HG02852 (cell line): ENCODE measurements around the gene APOC4.
"Not testable (repeated sequence)": the region's sequence is repeated elsewhere in the genome, so short reads cannot be mapped to it uniquely, and the experiment has no call there.

Experiments
- ATAC-seq: cut with Tn5 transposase; IDR thresholded peaks from one replicate; pipeline ENCODE4 v1.9.1; 2021; ENCODE audit warnings: mild to moderate bottlenecking, moderate library complexity; ENCODE audit not compliant: unreplicated experiment

APOC4 gene

DNA sequence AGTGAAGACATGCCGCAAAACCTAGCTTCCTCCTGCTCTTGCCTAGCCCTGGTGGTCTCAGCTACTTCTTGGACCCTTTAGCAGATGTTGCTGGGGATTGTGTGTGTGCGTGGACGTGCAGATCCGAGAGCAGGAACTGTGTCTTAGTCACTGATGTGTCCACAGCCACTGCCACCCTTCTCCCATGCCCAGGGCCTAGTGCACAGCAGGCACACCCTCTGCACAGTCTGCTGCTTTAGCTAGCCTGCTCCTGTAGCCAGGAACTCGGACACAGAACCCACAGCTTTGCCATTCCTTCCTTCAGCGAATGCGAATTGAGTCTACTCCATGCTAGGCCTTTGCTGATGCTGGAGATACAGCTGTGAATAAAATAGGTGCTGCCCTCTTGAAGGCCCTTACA is 15.5 kb downstream of the APOC4 start:
- ATAC-seq: no peak

DNA sequence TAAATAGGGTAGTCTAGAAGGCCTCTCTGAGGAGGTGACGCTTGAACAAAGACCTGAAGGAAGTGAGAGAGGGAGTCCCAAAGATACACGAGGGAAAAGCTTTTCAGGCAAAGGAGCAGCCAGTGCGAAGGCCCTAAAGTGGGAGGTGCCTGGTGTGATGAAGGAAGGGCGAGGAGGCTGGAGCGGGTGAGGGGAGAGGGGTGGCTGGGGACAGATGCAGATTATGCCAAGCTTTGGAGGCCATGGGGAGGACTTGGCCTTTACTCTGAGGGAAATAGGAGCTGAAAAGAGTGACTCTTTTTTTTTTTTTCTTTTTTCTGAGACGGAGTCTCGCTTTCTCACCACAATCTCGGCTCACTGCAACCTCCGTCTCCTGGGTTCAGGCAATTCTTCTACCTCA is 16.1 kb downstream of the APOC4 start:
- no peak for ATAC-seq

DNA sequence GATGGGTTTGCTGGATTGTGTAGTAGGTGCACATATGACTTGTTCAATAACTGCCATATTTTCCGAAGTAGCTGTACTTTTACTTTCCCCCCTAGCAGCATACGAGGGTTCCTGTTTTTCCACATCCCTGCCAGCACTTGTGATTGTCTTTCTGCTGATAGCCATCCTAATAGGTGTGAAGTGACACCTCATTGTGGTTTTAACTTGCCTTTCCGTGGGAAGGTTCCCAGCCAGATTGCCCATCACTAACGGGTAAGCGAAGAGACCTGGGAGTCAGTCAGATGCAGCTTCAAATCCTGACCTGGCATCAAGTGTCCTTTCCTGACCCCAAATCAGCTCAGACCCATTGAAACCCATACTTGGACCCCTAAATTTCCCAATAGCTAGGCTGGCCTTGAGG is 17.7 kb downstream of the APOC4 start:
- no peak for ATAC-seq

DNA sequence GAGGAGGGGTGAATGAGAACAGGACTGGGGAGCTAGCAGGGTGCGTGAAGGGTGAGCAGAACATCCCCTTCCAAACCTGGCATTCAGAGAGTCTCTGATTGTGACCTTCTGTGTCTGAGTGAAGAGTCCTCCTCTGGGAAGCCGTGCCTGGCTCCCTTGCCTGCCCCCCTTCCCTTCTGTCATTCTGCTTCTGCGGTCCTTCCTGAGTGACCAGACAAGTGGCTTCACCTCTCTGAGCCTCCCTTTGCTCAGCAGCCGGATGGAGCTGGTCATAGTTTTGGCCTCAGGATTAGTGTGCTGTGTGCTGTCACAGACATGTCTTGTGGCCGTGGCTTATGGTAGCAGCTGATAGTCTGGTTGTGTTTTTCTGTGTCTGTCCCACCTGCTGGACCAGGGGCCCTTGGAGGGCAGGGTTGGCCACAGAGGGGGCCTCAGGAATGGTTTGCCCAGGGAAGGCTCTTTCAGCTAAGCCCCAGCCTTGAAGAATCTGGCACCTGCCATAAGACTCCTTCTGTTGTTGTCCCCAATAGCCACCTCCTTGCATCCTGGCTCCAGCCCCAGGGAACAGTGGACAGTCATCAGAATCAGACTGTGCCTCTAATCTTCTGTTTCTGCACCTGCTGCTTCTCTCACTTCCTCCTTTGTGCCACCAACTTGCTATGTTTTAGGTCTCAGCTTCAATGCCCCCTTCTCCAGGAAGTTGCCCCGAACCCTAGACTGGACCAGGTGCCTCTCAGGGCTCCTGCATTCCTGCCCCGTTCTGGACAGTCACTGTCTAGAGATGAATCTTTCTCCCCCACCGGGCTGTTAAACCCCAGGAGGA is 19.1 kb downstream of the APOC4 start:
- ATAC-seq: no peak

DNA sequence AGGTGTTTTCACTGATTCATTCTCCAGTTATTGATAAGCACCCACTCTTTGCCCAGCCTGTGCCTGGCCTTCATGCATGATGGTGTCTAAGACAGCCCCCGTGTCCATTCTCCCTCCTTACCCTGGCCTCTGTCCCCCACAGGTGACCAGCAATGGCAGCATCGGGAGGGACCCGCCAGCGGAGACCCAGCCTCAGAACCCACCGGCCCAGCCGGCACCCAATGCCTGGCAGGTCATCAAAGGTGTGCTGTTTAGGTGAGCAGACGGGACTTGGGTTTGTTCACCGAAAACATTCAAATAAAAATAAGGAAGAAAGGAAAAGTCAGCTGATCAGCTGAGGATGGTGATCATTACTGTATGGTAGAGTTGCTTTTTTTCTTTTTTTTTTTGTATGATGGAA is 19.8 kb downstream of the APOC4 start:
- ATAC-seq: no peak

DNA sequence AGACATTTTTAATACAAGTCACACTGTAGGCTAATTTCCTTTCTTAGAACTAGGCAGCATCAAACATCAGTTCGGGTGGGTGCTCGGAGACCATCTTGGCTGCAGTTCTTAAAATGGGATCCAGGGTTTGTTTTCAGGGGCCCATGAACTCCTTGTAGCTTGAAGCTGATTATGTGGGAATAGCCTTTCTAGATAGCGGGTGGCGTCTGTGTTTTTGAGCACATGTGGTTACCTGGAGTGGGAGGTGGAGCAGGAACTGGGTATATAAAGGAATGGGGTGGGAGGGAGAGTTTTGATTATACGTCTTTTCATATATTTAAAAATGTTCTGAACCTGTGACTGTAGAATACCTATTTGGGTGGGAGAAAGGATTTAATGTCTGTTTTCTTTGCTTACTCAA is 26.1 kb downstream of the APOC4 start:
- ATAC-seq: no peak

DNA sequence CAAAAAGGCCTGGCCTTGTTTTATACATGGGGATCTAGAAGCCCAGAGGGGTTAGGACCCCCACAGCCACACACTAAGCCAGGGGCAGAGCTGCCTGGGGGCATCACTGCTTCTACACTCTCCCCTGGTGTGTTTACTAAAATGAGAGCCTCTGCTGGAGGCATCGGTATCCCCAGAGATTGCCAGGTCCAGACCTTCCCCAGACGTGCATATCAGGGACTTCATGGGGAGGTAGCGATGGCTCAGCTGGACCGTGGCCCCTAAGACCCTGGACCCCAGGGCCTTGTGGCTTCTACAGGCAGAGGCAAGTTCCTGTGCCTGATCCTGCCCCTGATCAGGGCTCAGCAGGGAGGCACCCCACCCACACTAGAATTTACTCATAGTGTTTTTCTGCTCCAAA is 26.6 kb downstream of the APOC4 start:
- ATAC-seq: no peak

DNA sequence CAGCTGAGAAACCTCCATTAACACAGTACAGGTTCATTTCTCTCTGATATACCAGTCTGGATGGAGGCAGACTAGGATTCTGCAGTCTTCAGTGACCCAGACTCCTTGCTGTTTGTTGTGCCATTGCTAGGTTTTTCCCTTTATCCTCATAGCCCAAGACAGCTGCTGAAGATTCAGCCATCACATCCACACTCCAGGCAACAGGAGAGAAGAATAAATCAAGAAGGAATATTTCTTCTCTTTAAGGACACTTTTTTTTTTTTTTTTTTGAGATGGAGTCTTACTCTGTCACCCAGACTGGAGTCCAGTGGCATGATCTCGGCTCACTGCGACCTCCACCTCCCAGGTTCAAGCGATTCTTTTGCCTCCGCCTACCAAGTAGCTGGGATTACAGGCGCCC is 27.4 kb downstream of the APOC4 start:
- no peak for ATAC-seq

DNA sequence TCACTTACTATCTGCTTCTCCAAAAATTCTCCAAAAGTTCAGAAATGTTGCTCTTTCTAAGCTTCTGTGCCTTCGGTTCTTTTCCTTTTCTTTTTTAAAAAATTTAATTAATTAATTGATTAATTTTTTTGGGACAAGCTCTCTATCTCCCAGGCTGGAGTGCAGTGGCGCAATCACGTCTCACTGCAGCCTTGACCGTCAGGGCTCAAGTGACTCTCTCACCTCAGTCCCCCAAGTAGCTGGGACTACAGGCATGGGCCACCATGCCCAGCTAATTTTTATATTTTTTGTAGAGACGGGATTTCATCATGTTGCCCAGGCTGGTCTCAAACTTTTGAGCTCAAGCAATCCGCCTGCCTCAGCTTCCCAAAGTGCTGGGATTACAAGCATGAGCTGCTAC is 29.4 kb downstream of the APOC4 start:
- not testable (repeated sequence) for ATAC-seq

DNA sequence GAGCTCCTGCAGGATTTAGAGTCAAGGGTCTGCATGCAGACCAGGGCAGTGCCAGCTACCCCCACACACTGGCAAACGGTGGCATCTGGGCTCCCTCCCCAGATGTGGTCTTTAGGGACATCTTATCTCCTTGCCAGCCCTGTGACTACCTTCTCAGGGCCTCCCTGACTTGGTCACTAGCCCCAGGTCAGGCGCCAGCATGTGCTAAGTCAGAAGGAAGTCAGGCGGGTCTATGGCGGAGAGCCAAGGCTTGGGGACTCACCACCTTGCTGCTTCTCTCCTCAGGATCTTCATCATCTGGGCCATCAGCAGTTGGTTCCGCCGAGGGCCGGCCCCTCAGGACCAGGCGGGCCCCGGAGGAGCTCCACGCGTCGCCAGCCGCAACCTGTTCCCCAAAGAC is 30.8 kb downstream of the APOC4 start:
- ATAC-seq: no peak

DNA sequence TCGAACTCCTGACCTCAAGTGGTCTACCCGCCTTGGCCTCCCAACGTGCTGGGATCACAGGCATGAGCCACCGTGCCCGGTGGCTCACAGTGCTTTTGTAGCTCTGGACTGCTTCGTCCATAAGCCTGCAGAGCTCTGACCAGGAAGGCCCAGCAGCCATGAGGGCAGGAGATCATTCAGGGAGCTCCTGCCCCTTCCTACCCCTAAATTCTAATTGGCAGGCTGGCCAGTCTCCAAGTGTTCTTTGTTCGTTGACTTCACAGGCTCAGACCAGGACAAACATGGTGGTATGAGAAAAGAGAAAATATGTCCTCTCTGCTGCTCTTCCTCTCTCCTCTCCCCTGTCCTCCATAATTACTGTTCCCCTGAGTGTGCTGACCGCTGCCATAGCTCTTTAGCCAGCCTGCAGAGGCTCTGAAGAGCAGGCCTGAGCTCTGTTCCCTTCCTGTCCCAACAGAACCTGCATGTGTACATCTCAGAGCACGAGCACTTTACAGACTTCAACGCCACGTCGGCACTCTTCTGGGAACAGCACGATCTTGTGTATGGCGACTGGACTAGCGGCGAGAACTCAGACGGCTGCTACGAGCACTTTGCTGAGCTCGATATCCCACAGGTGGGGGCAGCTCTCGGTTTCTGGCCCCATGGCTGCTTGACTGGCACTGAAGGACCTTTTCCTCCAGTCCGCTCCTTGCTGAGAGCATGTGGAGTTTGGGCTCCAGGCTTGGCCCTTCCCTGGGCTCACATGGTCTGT is 32.1 kb downstream of the APOC4 start:
- ATAC-seq: no peak

DNA sequence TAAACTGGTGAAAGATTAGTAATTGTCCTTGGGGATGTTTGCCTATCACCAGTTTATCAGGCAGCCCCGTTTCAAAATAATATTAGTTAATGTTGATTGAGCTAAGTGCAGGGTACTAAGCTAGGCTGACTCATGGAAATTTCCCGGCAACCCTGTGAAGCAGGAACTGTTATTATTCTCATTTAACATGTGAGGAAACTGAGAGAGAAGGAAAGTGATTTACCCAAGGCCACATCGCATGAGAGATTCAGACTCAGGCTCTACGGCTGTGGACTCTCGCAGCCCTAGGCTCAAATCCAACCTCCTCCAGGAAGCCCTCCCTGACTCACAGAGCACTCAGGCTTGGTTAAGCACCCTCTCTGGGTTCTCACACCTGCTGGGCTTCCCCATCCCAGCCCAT is 32.8 kb downstream of the APOC4 start:
- ATAC-seq: no peak

DNA sequence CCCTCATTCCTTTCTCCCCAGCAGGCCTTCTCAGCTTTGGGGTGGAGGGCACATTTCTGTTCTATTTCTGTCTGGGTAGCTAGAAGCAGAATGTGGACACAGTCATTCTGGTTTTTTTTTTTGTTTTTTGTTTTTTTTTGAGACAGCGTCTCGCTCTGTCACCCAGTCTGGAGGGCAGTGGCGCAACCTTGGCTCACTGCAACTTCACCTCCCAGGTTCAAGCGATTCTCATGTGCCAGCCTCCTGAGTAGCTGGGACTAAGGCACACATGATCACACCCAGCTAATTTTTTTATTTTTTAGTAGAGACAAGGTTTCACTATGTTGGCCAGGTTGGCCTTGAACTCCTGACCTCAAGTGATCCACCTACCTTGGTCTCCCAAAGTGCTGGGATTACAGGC is 33.4 kb downstream of the APOC4 start:
- no peak for ATAC-seq

DNA sequence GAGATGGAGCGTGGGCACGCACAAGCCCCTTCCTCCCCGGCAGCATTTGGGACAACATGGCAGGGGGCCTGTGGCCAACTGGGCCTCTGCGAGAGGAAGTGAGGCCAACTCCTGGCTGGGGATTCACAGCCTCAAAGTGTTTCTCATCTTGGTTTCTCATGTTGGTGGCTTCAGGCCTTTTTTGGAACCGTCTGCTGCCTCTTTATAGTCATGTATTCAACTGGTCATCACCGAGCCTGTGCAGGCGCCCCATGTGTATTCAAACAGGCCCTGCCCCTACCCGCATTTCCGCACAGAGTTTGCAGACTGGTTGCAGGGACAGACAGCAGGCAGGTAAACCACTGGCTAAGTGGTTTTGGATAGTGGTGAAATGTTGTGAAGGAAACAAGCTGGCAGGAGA is 42.0 kb downstream of the APOC4 start:
- ATAC-seq: no peak

DNA sequence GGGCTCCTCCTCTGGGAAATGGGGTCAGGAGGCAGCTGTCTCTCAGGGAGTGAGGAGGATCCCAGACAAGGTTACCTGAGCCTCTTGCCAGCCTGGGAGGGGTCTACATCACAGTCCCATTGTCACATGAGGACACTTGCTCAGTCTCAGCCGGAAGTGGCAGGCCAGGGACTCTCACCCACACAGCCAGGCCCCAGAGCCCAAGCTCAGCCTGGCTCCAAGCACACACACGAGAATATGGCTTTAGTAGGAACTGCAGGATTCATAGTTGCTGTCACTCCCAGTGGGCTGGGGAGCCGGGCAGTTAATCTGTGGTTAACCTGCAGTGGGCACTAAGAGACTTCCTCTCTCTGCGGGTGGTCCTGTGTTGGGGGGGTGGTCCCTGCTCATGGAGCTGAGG is 43.4 kb downstream of the APOC4 start:
- ATAC-seq: no peak

DNA sequence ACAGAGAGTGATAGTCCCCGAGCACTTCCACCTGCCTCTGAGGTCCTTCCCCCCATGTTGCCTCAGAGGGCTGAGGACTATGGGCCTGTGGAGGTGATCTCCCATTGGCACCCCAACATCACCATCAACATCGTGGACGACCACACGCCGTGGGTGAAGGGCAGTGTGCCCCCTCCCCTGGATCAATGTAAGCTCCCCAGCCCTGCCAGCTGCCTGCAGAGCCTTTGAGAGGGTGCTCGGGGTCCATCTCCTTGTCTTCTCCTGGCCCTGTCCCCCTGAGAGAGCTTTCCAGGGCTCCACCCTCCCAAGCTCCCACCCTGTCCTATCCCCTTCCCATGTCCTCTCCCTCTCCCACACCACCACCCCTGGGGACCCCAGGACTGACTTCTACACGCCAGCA is 44.4 kb downstream of the APOC4 start:
- no peak for ATAC-seq

DNA sequence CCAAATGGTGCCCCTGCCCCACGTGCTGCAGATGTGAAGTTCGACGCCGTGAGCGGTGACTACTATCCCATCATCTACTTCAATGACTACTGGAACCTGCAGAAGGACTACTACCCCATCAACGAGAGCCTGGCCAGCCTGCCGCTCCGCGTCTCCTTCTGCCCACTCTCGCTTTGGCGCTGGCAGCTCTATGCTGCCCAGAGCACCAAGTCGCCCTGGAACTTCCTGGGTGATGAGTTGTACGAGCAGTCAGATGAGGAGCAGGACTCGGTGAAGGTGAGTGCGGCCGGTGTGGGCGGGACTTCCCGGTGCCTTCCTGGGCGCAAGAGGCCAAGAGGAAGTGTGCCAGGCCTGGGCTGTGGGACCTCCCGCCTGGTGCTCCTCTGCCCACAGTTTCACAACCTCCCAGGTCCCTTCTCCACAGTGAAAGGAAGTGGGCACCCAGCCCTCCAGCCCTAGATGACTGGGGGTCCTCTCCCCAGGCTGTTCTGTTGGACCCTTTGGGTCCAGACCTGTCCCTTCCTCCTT is 45.2 kb downstream of the APOC4 start:
- no peak for ATAC-seq

DNA sequence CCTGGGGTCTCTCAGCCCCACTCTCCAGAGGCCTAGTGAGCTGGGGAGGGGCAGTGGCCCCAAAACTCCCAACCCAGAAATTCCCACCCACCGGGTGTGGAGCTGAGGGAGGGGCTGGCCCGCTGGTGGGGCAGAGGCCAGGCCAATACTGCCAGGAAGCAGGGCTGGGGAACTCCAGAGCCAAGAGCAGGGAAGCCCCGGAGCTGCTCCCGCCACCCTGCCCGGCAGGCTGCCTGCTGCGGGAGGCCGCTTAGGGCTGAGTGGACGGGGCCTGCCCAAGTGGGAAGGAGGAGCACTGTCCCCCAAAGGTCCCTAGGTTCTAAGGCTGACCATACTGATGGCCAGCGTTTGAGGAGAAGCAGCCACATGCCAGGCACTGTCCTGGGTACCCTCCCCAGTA is 46.2 kb downstream of the APOC4 start:
- no peak for ATAC-seq

DNA sequence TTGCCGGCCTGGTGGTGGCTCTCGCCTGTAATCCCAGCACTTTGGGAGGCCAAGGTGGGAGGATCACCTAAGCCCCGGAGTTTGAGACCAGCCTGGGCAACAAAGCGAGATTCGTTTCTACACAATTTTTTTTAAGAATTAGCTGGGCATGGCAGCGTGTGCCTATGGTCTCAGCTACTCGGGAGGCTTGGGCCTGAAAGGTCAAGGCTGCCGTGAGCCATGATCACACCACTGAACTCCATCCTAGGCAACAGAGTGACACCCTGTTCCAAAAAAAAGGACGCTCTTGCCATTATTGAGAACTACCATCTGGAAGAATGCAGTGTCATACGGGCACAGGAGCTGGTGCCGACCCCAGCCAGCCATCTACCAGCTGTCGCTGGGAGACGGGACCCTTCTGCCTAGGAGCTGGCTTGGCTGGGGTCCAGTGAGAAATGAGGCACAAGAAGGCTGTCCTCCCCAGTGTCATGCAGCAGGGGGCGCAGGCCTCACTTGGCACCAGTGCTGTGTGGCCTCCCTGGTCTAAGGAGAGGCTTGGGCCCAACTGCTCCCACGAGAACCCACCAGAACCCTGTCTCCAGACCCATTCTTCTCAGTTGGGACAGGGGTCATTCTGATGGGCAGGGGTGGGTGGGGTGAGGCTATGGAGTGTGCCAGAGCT is 47.0 kb downstream of the APOC4 start:
- no peak for ATAC-seq

DNA sequence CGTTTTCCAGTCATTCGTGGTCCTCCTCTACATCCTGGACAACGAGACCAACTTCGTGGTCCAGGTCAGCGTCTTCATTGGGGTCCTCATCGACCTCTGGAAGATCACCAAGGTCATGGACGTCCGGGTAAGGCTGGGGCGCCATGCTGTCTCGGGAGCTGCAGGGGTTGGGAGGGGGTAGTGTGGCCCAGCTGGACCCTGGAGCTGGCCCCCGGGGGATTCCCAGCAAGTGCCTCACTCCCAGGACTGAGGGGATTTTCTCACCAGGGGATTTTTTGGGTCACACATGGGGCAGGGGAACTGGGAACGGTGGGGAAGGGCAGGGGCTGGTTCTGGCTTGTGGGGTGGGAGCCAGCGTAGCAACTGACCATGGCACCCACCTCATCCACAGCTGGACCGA is 48.4 kb downstream of the APOC4 start:
- ATAC-seq: no peak

DNA sequence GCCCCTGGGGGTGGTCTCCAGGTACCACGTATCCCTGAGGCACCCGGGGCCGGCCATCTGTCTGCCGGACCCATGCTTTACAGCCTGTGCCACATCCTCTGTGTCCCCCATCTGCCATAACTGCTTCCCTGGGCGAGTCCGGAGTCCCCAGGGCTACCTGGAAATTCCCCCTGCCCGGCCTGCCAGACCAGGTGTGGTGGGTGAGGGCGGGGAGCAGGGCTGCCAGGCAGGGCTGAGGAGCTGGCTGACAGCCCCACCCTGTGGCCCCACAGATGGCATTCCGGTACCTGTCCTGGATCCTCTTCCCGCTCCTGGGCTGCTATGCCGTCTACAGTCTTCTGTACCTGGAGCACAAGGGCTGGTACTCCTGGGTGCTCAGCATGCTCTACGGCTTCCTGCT is 48.9 kb downstream of the APOC4 start:
- ATAC-seq: no peak
